K562 (cell line): ENCODE data around the gene S100A6. TPM values are rescaled to one million over a fixed set of nuclear protein-coding genes. Genes with fewer than 3 reads are reported as not detected.
A peak's percentile ranks its signal among the peaks of the same experiment; 100 is the strongest.

ENCODE experiments used
- CHD1 ChIP-seq: fragments of 200-600 bp; sonication (generic); IDR thresholded peaks from one replicate; pipeline ENCODE4 v1.6.1; 2012; ENCODE audit warnings: mild to moderate bottlenecking, moderate library complexity, low read length, inconsistent platforms
- CREB3 ChIP-seq: fragments of 450-650 bp; conservative IDR thresholded peaks from 2 replicates; pipeline ENCODE4 v1.6.1; 2016; ENCODE audit warnings: missing genetic modification characterization, low read depth, mild to moderate bottlenecking, missing compliant biosample characterization, moderate library complexity
- KLF10 ChIP-seq: fragments of 250-450 bp; sonication (Bioruptor Pico); IDR thresholded peaks from 2 replicates; pipeline ENCODE4 v1.6.1; 2021; ENCODE audit warnings: matching md5 sums
- MBD2 ChIP-seq: sonication (generic); IDR thresholded peaks from 2 replicates; pipeline ENCODE4 v1.6.1; 2016; ENCODE audit warnings: low read depth, borderline replicate concordance
- NEUROD1 ChIP-seq: fragments of 150-350 bp; IDR thresholded peaks from 2 replicates; pipeline ENCODE4 v1.6.1; 2014; ENCODE audit warnings: borderline replicate concordance, low read length, low read depth; ENCODE audit not compliant: partially characterized antibody
- RBM39 ChIP-seq: fragments of 200-400 bp; formaldehyde crosslinking; optimal IDR thresholded peaks from 2 replicates; pipeline ENCODE3; 2018; ENCODE audit warnings: low read depth, low read length
- TAL1 ChIP-seq: fragments of 450-650 bp; IDR thresholded peaks from 2 replicates; pipeline ENCODE4 v1.6.1; 2016; ENCODE audit warnings: mild to moderate bottlenecking
- TCFL5 ChIP-seq: fragments of 250-450 bp; sonication (Bioruptor Pico); conservative IDR thresholded peaks from 2 replicates; pipeline ENCODE4 v1.6.1; 2021; ENCODE audit warnings: mild to moderate bottlenecking, moderate library complexity, matching md5 sums
- ZBTB1 ChIP-seq: sonication (generic); formaldehyde crosslinking; IDR thresholded peaks from 2 replicates; pipeline ENCODE4 v1.8.1; 2023; ENCODE audit warnings: missing genetic modification reagents, low read depth, mild to moderate bottlenecking, borderline replicate concordance
- ZBTB11 ChIP-seq, 3 experiments: fragments of 200-800 bp in 1 of 3; fragments of 250-450 bp in 1 of 3; fragments of 450-650 bp in 1 of 3; sonication (Bioruptor Pico) in 1 of 3; sonication (Bioruptor generic) in 1 of 3; formaldehyde crosslinking in 1 of 3; IDR thresholded peaks; 2 replicates each; pipeline versions ENCODE4 v1.6.1 to v1.8.0; 2016 to 2022; ENCODE audit warnings: mild to moderate bottlenecking in 2 of 3, missing genetic modification characterization in 2 of 3, missing compliant biosample characterization in 1 of 3, moderate library complexity in 1 of 3
- ZFX ChIP-seq: sonication (generic); formaldehyde crosslinking; IDR thresholded peaks from 2 replicates; pipeline ENCODE4 v1.8.0; 2022; ENCODE audit warnings: mild to moderate bottlenecking, missing genetic modification reagents, moderate library complexity
- ZNF311 ChIP-seq: fragments of 250-450 bp; sonication (Bioruptor Pico); IDR thresholded peaks from 2 replicates; pipeline ENCODE4 v1.4.0; 2020; ENCODE audit warnings: mild to moderate bottlenecking, moderate library complexity
- ZNF398 ChIP-seq: fragments of 250-450 bp; sonication (Bioruptor Pico); IDR thresholded peaks from 2 replicates; pipeline ENCODE4 v1.8.0; 2021; ENCODE audit warnings: moderate library complexity, mild to moderate bottlenecking, inconsistent platforms
- ZNF408 ChIP-seq: fragments of 250-450 bp; sonication (Bioruptor Pico); IDR thresholded peaks from 2 replicates; pipeline ENCODE4 v1.4.0; 2020; ENCODE audit warnings: low read depth, mild to moderate bottlenecking, moderate library complexity
- polyA plus RNA-seq, 8 experiments: library from polyadenylated mRNA; depleted of rRNA in 4 of 8; stranded (reverse) in 5 of 8; unstranded in 3 of 8; fragments of >200 nt; fragmentation: Nextera tagmentation in 2 of 8; fragmentation: Illumina TruSeq in 1 of 8; extraction: Ambion mirVana in 2 of 8; extraction: Trizol in 1 of 8; gene quantifications; 2 replicates each; pipeline versions ENCODE4 v1.2.1 to v1.2.3, GENCODE V29; 2011 to 2014; ENCODE audit warnings: inconsistent platforms in 1 of 8, missing spikeins in 1 of 8
- total RNA-seq, 7 experiments: library from RNA; depleted of rRNA in 6 of 7; stranded (reverse); fragments of >200 nt in 6 of 7; fragmentation: Illumina TruSeq in 2 of 7; extraction: Trizol in 2 of 7; gene quantifications; 2 replicates each; pipeline versions ENCODE4 v1.2.1 to v1.2.3, GENCODE V29; 2011 to 2021; ENCODE audit warnings: low replicate concordance in 1 of 7
- TF ChIP-seq, protein P1 (sequence below): sonication (generic); formaldehyde crosslinking; IDR thresholded peaks from 2 replicates; pipeline ENCODE4 v1.8.0; 2022; ENCODE audit warnings: mild to moderate bottlenecking, missing genetic modification reagents

The S100A6 gene
- total and polyA plus RNA-seq, 9 of the 15 experiments (the other 6 are each of a cell fraction or from before 2014, with no cell fraction given) = 9.8 to 66.5 (median 23.2) TPM

DNA sequence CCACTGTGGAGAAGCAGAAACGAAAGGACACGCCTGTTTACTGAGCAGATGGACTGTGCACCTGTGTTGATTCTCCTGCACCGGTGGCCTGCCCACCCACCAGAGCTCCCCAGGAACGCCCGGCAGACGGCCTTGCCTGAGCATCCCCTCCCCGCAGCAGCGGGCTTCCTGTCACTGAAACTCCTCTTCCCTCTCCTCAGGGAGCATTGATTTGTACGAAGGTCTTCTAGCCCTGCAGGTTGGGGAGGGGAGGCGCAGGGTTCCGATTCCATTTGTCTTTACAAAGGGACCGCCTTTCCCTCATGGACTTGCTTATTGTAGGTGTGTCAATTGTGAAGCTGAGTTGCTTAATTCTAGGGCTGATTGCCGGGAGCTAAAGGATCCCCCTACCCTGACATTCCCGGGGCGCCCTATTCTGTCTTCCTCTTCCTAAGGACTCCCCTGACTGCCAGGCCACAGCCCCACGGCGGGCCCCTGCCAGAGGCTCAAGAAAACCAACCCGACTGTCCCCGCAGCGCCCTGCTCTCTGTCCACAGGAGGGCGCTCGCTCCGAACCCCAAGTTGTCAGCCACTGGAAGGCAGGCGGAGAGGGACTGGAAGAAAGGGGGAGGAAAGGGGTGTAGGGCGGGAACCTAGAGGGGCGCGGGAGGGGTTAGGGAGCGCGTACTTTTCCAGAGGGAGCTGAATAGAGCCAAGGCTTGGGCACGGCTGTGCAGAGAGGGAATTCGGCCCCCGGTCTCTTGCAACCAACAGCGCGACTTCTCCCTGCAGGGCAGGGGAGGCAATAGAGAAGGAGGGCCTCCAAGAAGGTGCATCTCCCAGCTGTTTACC is 2.8 kb downstream of the S100A6 start (continued):
- TF ChIP-seq KLF10 (CRISPR knock-in tag) (no peak), TAL1 (no peak), ZBTB11 (CRISPR knock-in tag; IDR thresholded peaks at IDR 0.05) (no peak), RBM39 (no peak), NEUROD1 (no peak), ZNF311 (CRISPR knock-in tag) (no peak), ZFX (peak; percentile 51), TCFL5 (CRISPR knock-in tag) (no peak), CHD1 (no peak), ZBTB1 (CRISPR knock-in tag) (0 out of 2 replicates have a peak, but pooled peaks have one; percentile 5), ZNF408 (CRISPR knock-in tag) (no peak), CREB3 (tag) (no peak), MBD2 (peak; percentile 32; the same call in 1 of the 2 replicates), ZNF398 (CRISPR knock-in tag) (no peak)
- TF ChIP-seq, protein P1, sequence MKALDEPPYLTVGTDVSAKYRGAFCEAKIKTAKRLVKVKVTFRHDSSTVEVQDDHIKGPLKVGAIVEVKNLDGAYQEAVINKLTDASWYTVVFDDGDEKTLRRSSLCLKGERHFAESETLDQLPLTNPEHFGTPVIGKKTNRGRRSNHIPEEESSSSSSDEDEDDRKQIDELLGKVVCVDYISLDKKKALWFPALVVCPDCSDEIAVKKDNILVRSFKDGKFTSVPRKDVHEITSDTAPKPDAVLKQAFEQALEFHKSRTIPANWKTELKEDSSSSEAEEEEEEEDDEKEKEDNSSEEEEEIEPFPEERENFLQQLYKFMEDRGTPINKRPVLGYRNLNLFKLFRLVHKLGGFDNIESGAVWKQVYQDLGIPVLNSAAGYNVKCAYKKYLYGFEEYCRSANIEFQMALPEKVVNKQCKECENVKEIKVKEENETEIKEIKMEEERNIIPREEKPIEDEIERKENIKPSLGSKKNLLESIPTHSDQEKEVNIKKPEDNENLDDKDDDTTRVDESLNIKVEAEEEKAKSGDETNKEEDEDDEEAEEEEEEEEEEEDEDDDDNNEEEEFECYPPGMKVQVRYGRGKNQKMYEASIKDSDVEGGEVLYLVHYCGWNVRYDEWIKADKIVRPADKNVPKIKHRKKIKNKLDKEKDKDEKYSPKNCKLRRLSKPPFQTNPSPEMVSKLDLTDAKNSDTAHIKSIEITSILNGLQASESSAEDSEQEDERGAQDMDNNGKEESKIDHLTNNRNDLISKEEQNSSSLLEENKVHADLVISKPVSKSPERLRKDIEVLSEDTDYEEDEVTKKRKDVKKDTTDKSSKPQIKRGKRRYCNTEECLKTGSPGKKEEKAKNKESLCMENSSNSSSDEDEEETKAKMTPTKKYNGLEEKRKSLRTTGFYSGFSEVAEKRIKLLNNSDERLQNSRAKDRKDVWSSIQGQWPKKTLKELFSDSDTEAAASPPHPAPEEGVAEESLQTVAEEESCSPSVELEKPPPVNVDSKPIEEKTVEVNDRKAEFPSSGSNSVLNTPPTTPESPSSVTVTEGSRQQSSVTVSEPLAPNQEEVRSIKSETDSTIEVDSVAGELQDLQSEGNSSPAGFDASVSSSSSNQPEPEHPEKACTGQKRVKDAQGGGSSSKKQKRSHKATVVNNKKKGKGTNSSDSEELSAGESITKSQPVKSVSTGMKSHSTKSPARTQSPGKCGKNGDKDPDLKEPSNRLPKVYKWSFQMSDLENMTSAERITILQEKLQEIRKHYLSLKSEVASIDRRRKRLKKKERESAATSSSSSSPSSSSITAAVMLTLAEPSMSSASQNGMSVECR (CRISPR knock-in tag) = no peak
